ENCODE results near the gene INA. TPM values are rescaled to one million over a fixed set of nuclear protein-coding genes. Genes with fewer than 3 reads are reported as not detected.

The INA gene
- total RNA-seq, 1 experiment from 2014 or later = 14.0 TPM

- Histone ChIP-seq H3K4me1 (ENCODE audit: insufficient read depth, low read length) (no peaks in the 10 kb centered on the region), H4K8ac (replicated peaks; ENCODE audit: insufficient read length, low read depth, low read length) (no peak overlapping the region), H3K79me1 (ENCODE audit: insufficient read depth, low read depth, low read length, poor library complexity, severe bottlenecking) (no peaks in the 10 kb centered on the region), H3K18ac (ENCODE audit: insufficient read length, low read depth, low read length) (no peak overlapping the region), H2BK15ac (ENCODE audit: low read depth, low read length) (no peak overlapping the region), H3K23ac (ENCODE audit: insufficient read length, low read depth, low read length) (no peak overlapping the region), H3T11ph (ENCODE audit: low read length) (no peak overlapping the region), H3K14ac (ENCODE audit: insufficient read depth, low read length) (no peak overlapping the region), H3K9me3 (ENCODE audit: control insufficient read depth, low read depth, low read length) (no peaks in the 10 kb centered on the region), H2BK5ac (ENCODE audit: insufficient read length, low read length) (no peak overlapping the region), H3K27ac (ENCODE audit: insufficient read length, low read depth, low read length) (no peak overlapping the region), H3K9ac (ENCODE audit: extremely low read depth, insufficient read length, low read length) (no peak overlapping the region), H4K91ac (ENCODE audit: insufficient read length, low read depth, low read length) (no peak overlapping the region), H2BK20ac (ENCODE audit: low read depth, low read length, poor library complexity, severe bottlenecking) (no peak overlapping the region), H3K79me2 (ENCODE audit: insufficient read depth, low read length) (no peaks in the 10 kb centered on the region), H3K4ac (ENCODE audit: low read depth, low read length) (no peak overlapping the region), H2BK12ac (ENCODE audit: insufficient read length, low read depth, low read length) (no peak overlapping the region), H4K20me1 (ENCODE audit: control insufficient read depth, insufficient read depth, insufficient read length) (no peaks in the 10 kb centered on the region), H2AFZ (ENCODE audit: low read length) (no peak overlapping the region), H3K23me2 (ENCODE audit: insufficient read length, low read depth, low read length, poor library complexity, severe bottlenecking) (peaks cover 14% of the 10 kb centered on the region), H4K5ac (ENCODE audit: insufficient read length, low read depth, low read length) (no peak overlapping the region), H3K56ac (ENCODE audit: insufficient read length, low read depth, low read length) (no peak overlapping the region), H2BK120ac (ENCODE audit: low read depth, low read length, poor library complexity, severe bottlenecking) (no peak overlapping the region), H2AK5ac (ENCODE audit: insufficient read length, low read length) (no peak overlapping the region), H3K27me3 (ENCODE audit: insufficient read depth, low read length) (peaks cover 17% of the 10 kb centered on the region), H3K4me2 (ENCODE audit: insufficient read depth, insufficient read length, low read length) (no peak overlapping the region)
- Mint-ChIP-seq H3K27ac (no peak overlapping the region), H3K9me3 (no peaks in the 10 kb centered on the region), H3K4me1 (peaks cover 6 to 9% of the 10 kb centered on the region in 2 experiments), H3K27me3 (ENCODE audit: low read depth) (peaks cover 40% of the 10 kb centered on the region), H3K4me3 (no peak overlapping the region), H3K36me3 (ENCODE audit: insufficient read depth in 1 of 3, low read depth in 3 of 3) (no peaks in the 10 kb centered on the region)
- DNase-seq = no peak
- no peak for TF ChIP-seq CTCF (conservative IDR thresholded peaks at IDR 0.05)
- no CpG with 5 or more reads among the region's 4 CpGs for WGBS (ENCODE audit: extremely low coverage, insufficient read length, low lambda C conversion rate)
These were observed 3.9 kb upstream of the INA start for GRCh38 chr10:103273041-103273441.
